Ovary (tissue), 9 donors: ENCODE results near the gene HS3ST6. TPM values are rescaled to one million over a fixed set of nuclear protein-coding genes. Genes with fewer than 3 reads are reported as not detected.

Experiments
- DNase-seq, 5 donors: peaks; one replicate each; pipeline ENCODE4 v3.0.0-alpha.2; 2019 to 2020
- H3K27ac ChIP-seq, 2 donors: fragments of 200-600 bp; one replicate each; pipeline versions ENCODE4 v1.5.1 to v1.8.0; 2019 to 2022
- H3K27me3 ChIP-seq: fragments of 200-600 bp; one replicate; pipeline ENCODE4 v1.8.0; 2022
- H3K36me3 ChIP-seq: fragments of 200-600 bp; sonication (generic); one replicate; pipeline ENCODE4 v1.5.1; 2019
- H3K4me1 ChIP-seq: one replicate; pipeline ENCODE4 v1.8.1; 2013; ENCODE audit warnings: mild to moderate bottlenecking, moderate library complexity; ENCODE audit not compliant: insufficient read depth
- H3K4me3 ChIP-seq: fragments of 200-600 bp; sonication (generic); one replicate; pipeline ENCODE4 v1.5.1; 2017
- H3K9me3 ChIP-seq, 2 donors: fragments of 200-600 bp in 1 of 2; sonication (generic) in 1 of 2; one replicate each; pipeline versions ENCODE4 v1.5.1 to v1.8.1; 2013 to 2019; ENCODE audit warnings: mild to moderate bottlenecking in 1 of 2, moderate library complexity in 1 of 2
- EP300 ChIP-seq: sonication (generic); formaldehyde crosslinking; IDR thresholded peaks from one replicate; pipeline ENCODE4 v1.6.1; 2017; ENCODE audit warnings: antibody characterized with exemption
- POLR2A ChIP-seq: fragments of 450-650 bp; IDR thresholded peaks from one replicate; pipeline ENCODE4 v1.6.1; 2017; ENCODE audit warnings: antibody characterized with exemption, mild to moderate bottlenecking, moderate library complexity
- WGBS, 3 donors: extraction: QIAGEN DNeasy Blood & Tissue Kit in 1 of 3; methylation state at CpG; one replicate each; pipeline versions ENCODE4 v1.1.5 to v1.1.7; 2013 to 2017; 5-methylcytosine and 5-hydroxymethylcytosine counted together
- intact Hi-C, 4 donors: fragments of 100-400 bp; cut with DNase I; formaldehyde crosslinking; loops; one replicate each; pipeline versions ENCODE4 v1.11.0 to v1.15.1; 2022 to 2023
- polyA plus RNA-seq, 2 donors: library from polyadenylated mRNA; stranded (reverse); fragments of 200-250 nt in 1 of 2; fragments of 350-450 nt in 1 of 2; fragmentation: Illumina TruSeq in 1 of 2; extraction: RNeasy Lipid Tissue Mini Kit (QIAGEN cat#74804) in 1 of 2; gene quantifications; one replicate each; pipeline ENCODE4 v1.2.3, GENCODE V29; 2013 to 2014
- total RNA-seq, 7 donors: library from RNA; depleted of rRNA in 2 of 7; stranded (reverse); fragments of >200 nt in 2 of 7; fragmentation: NEBNext Ultra II Directional in 3 of 7; extraction: Animal tissue kit (Norgen Biotek cat#: 25700) in 3 of 7; gene quantifications; one replicate each; pipeline versions ENCODE4 v1.1.0 to v1.2.4, GENCODE V29; 2016 to 2023
- TF ChIP-seq, protein P1 (sequence below), 3 donors: fragments of 450-650 bp in 2 of 3; fragments of 200-600 bp in 1 of 3; IDR thresholded peaks; one replicate each; pipeline versions ENCODE4 v1.5.1 to v1.8.0; 2016 to 2022; ENCODE audit warnings: antibody characterized with exemption in 3 of 3, mild to moderate bottlenecking in 1 of 3
- donor health status: DM: no; HTN: no; CAD: no; lungs with moderate emphysema.
- donor health status: DM: no; HTN: no; CAD: no.
- donor health status: Bipolar disorder and iron deficiency.
- donor health status: DM: yes; HTN: yes; CAD: no.
- donor health status: DM: no; HTN: no; CAD: no.
- donor health status: DM: yes; HTN: yes; CAD: no.

The HS3ST6 gene
- total and polyA plus RNA-seq, 9 donors, result 0.69 to 1.8 TPM; not detected in 7

DNA sequence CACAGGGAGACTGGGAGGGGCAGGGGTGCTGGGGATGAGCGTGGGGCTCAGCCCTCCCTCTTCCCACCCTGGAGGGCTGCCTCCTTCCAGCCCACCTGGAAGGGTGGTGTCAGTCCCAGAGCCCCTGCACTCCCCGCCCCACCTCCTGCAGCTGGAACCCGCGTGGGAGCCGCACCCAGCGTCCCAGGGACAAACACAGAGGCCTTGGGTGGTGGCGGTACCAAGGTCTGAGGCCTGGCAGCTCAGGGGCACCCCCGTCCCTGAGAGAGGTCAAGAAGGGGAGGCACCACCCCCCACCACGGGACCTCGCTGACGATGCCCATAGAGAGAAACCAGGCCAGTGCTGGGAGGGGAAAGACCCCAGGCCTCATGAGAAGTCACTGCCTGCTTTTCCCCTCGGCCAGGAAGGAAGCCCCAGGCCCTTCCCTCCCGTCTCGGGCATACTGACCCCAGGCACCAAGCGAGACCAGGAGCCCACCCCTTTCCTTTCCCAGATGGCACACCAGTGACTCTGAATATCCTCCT lies 4.1 kb downstream of the HS3ST6 start:
- TF ChIP-seq, protein P1, sequence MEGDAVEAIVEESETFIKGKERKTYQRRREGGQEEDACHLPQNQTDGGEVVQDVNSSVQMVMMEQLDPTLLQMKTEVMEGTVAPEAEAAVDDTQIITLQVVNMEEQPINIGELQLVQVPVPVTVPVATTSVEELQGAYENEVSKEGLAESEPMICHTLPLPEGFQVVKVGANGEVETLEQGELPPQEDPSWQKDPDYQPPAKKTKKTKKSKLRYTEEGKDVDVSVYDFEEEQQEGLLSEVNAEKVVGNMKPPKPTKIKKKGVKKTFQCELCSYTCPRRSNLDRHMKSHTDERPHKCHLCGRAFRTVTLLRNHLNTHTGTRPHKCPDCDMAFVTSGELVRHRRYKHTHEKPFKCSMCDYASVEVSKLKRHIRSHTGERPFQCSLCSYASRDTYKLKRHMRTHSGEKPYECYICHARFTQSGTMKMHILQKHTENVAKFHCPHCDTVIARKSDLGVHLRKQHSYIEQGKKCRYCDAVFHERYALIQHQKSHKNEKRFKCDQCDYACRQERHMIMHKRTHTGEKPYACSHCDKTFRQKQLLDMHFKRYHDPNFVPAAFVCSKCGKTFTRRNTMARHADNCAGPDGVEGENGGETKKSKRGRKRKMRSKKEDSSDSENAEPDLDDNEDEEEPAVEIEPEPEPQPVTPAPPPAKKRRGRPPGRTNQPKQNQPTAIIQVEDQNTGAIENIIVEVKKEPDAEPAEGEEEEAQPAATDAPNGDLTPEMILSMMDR (IDR thresholded peaks at IDR 0.05), result no peak
- no peak for TF ChIP-seq POLR2A
- TF ChIP-seq EP300, result no peak
- Histone ChIP-seq H3K27ac (no peak overlapping the region), H3K27me3 (no peaks in the 10 kb centered on the region), H3K9me3 (no peaks in the 10 kb centered on the region), H3K4me1 (no peaks in the 10 kb centered on the region), H3K36me3 (no peaks in the 10 kb centered on the region), H3K4me3 (no peak overlapping the region)
- intact Hi-C loops, result no loop called here
- no peak for DNase-seq
- 29 to 33% (median 32%) methylated on average over 14 to 15 of the region's 15 CpGs for WGBS, 3 donors

DNA sequence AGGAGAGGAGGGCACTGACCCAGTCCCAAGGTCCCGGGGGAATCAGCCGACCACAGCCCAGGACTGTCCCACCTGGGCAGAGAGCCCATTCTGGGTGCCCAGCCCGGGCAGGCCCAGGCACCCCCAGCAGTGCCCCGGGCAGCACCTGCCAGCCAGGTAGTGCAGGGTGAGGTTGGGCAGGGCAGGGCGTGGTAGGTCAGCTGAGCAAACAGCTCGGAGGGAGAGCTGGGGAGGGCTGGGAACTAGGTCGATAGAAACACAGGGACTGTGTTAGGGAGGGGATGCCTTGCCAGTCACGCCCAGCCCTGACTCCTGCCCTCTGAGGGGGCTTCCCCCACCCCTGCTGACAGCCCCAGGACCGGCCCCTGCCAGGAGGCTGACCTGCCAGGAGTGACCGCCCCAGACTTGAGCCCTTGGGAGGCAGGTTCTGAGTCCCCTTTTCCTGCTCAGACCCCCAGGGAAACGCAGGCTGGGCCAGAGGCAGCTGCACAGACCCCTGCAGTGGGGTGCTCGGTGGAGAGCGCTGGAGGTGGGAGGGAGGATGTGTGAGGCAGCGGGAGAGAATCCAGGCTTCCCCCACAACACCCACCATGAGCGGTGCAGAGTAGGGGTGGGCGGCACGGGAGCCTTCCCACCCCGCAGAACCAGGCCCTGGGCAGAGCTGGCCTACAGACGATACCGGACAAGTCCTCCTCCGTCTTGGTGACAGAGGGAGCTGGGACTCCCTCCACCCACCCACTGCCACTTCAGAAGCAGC lies 4.7 kb downstream of the HS3ST6 start:
- Histone ChIP-seq H3K4me3 (no peak overlapping the region), H3K36me3 (no peaks in the 10 kb centered on the region), H3K27me3 (no peaks in the 10 kb centered on the region), H3K4me1 (no peaks in the 10 kb centered on the region), H3K9me3 (no peaks in the 10 kb centered on the region), H3K27ac (no peak overlapping the region)
- TF ChIP-seq, protein P1 (IDR thresholded peaks at IDR 0.05), result no peak
- TF ChIP-seq EP300, result no peak
- no peak for TF ChIP-seq POLR2A
- WGBS, 3 donors, result 37 to 39% (median 39%) methylated on average over 21 of the region's 21 CpGs
- intact Hi-C loops, result no loop called here
- no peak for DNase-seq

DNA sequence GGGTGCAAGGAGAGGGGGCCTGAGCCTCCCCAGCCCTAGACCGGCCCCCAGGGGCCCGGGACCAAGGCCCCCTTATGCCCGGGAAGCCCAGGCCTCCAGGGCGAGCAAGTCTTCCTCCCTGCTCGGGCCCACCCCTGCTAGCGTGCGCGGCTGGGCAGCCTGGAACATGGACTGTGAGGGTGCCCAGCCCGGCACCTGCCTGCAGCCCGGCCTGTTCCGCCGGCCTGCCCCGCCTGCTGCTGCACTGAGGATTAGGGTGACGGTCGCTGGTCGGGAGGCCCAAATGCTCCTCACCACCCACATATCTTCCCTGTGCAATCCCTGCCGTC lies 6.0 kb downstream of the HS3ST6 start:
- H3K27me3 ChIP-seq, result no peaks in the 10 kb centered on the region
- H3K27ac ChIP-seq, result no peak overlapping the region
- intact Hi-C loops, result no loop called here
- H3K9me3 ChIP-seq, result no peaks in the 10 kb centered on the region
- no peak overlapping the region for H3K4me3 ChIP-seq
- no peak for DNase-seq
- no peaks in the 10 kb centered on the region for H3K36me3 ChIP-seq
- TF ChIP-seq, protein P1 (IDR thresholded peaks at IDR 0.05), result no peak
- no peaks in the 10 kb centered on the region for H3K4me1 ChIP-seq
- 75 to 84% (median 83%) methylated on average over 17 of the region's 17 CpGs for WGBS, 3 donors

DNA sequence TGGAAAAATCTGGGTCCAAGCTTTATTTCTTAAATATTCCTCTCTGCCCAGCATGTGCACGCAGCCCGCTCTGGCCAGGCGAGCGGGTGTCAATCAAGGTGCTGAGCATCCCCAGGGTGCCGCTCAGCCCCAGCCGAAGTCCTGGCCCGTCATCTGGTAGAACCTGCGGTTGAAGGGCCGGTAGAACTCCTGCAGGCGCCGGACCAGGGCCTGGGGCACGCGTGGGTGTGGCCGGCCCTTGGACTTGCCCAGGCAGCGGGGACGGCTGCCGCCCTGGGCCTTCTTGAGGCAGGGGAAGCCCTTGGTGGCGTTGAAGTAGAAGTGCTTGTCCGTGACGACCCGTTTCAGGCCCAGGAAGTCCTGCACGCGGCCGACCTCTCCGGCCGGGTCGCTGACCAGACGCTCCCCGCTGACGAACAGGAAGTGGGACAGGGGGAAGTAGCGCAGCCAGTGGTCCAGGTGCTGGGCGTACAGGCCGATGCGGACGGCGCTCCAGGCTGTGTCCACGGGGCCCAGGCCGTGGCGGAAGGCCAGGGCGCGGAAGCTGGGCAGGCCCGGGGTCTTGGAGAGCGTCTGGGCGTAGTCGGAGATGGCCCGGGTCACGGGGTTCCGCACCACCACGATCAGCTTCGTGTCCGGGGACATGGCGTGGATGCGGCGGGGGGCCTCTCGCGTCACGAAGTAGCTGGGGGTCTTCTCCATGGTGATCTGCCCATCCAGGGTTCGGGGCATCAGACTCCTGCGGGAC lies 6.6 kb downstream of the HS3ST6 start:
- Histone ChIP-seq H3K27ac (no peak overlapping the region), H3K4me3 (no peak overlapping the region), H3K27me3 (no peaks in the 10 kb centered on the region), H3K36me3 (no peaks in the 10 kb centered on the region), H3K9me3 (no peaks in the 10 kb centered on the region), H3K4me1 (no peaks in the 10 kb centered on the region)
- WGBS, 3 donors, result 88 to 90% (median 88%) methylated on average over 59 of the region's 59 CpGs
- DNase-seq, result no peak
- no peak for TF ChIP-seq POLR2A
- TF ChIP-seq, protein P1 (IDR thresholded peaks at IDR 0.05), result no peak
- TF ChIP-seq EP300, result no peak
- intact Hi-C loops, result no loop called here
